CD14-positive monocyte (primary cell): Measurements from ENCODE around the gene ROR1. TPM values are rescaled to one million over a fixed set of nuclear protein-coding genes. Genes with fewer than 3 reads are reported as not detected.

ENCODE experiments used
- DNase-seq, 3 donors: peaks; one replicate each; pipeline ENCODE4 v3.0.0-alpha.2; 2011 to 2022
- H2AFZ ChIP-seq: 2 replicates; pipeline ENCODE4 v1.6.0; 2012; ENCODE audit warnings: mild to moderate bottlenecking, low read depth, low read length, inconsistent platforms; ENCODE audit not compliant: insufficient read depth, poor library complexity, severe bottlenecking
- H3K27ac ChIP-seq, 2 donors: 1 replicate in 1 of 2; 2 replicates in 1 of 2; pipeline ENCODE4 v1.5.1; 2012 to 2013; ENCODE audit warnings: low read length in 2 of 2, control low read depth in 1 of 2, inconsistent platforms in 1 of 2, low read depth in 1 of 2, mild to moderate bottlenecking in 1 of 2
- H3K27me3 ChIP-seq, 2 donors: one replicate each; pipeline versions ENCODE4 v1.6.0 to v1.6.1; 2011 to 2013; ENCODE audit warnings: low read length in 2 of 2; ENCODE audit not compliant: control insufficient read depth in 2 of 2, insufficient read depth in 2 of 2
- H3K36me3 ChIP-seq, 2 donors: replicated peaks in 1 of 2; 1 replicate in 1 of 2; 2 replicates in 1 of 2; pipeline versions ENCODE4 v1.5.1 to v1.6.1; 2012 to 2013; ENCODE audit warnings: low read length in 2 of 2, control low read depth in 1 of 2, inconsistent platforms in 1 of 2, mild to moderate bottlenecking in 1 of 2; ENCODE audit not compliant: insufficient read depth in 2 of 2, control insufficient read depth in 1 of 2
- H3K4me1 ChIP-seq, 2 donors: 1 replicate in 1 of 2; 2 replicates in 1 of 2; pipeline versions ENCODE4 v1.5.1 to v1.6.1; 2012 to 2013; ENCODE audit warnings: low read length in 2 of 2, control low read depth in 1 of 2, inconsistent platforms in 1 of 2, mild to moderate bottlenecking in 1 of 2, moderate library complexity in 1 of 2; ENCODE audit not compliant: insufficient read depth in 2 of 2, control insufficient read depth in 1 of 2
- H3K4me2 ChIP-seq: replicated peaks from 2 replicates; pipeline ENCODE3; 2012; ENCODE audit warnings: low read length, moderate library complexity, mild to moderate bottlenecking; ENCODE audit not compliant: poor library complexity, severe bottlenecking; ENCODE audit errors: extremely low read depth
- H3K4me3 ChIP-seq, 3 experiments: fragments of 200-600 bp in 1 of 3; sonication (generic) in 1 of 3; replicated peaks in 1 of 3; 1 replicate in 2 of 3; 2 replicates in 1 of 3; pipeline ENCODE4 v1.5.1; 2011 to 2013; ENCODE audit warnings: low read length in 3 of 3, mild to moderate bottlenecking in 3 of 3, control low read depth in 2 of 3, low read depth in 2 of 3, inconsistent platforms in 1 of 3, moderate library complexity in 1 of 3
- H3K79me2 ChIP-seq: 2 replicates; pipeline ENCODE4 v1.6.0; 2012; ENCODE audit warnings: mild to moderate bottlenecking, control low read depth, inconsistent platforms, low read length, moderate library complexity; ENCODE audit not compliant: insufficient read depth
- H3K9ac ChIP-seq: 2 replicates; pipeline ENCODE4 v1.6.0; 2017; ENCODE audit warnings: low read length, mild to moderate bottlenecking; ENCODE audit not compliant: insufficient read depth, poor library complexity, severe bottlenecking
- H3K9me3 ChIP-seq, 2 donors: replicated peaks in 1 of 2; 1 replicate in 1 of 2; 2 replicates in 1 of 2; pipeline versions ENCODE4 v1.5.1 to v1.6.1; 2012 to 2013; ENCODE audit warnings: low read length in 2 of 2, control low read depth in 1 of 2; ENCODE audit not compliant: control insufficient read depth in 1 of 2, insufficient read depth in 1 of 2
- H4K20me1 ChIP-seq: 2 replicates; pipeline ENCODE4 v1.6.0; 2012; ENCODE audit warnings: mild to moderate bottlenecking, low read length, control low read depth, moderate library complexity; ENCODE audit not compliant: insufficient read depth
- H3K27ac Mint-ChIP-seq, 7 donors: one replicate each; pipeline ENCODE4 v1.8.0; 2020; ENCODE audit warnings: mild to moderate bottlenecking in 7 of 7, mixed read lengths in 7 of 7, moderate library complexity in 6 of 7, inconsistent platforms in 2 of 7
- H3K27me3 Mint-ChIP-seq, 3 donors: one replicate each; pipeline ENCODE4 v1.8.0; 2021 to 2022; ENCODE audit warnings: low read depth in 3 of 3, mild to moderate bottlenecking in 3 of 3, mixed read lengths in 3 of 3, moderate library complexity in 3 of 3, inconsistent platforms in 1 of 3
- H3K36me3 Mint-ChIP-seq, 2 donors: one replicate each; pipeline ENCODE4 v1.8.0; 2020; ENCODE audit warnings: mixed read lengths in 2 of 2, inconsistent platforms in 1 of 2, mild to moderate bottlenecking in 1 of 2
- H3K4me1 Mint-ChIP-seq: one replicate; pipeline ENCODE4 v1.8.0; 2020; ENCODE audit warnings: mild to moderate bottlenecking, mixed read lengths
- H3K4me3 Mint-ChIP-seq, 2 donors: one replicate each; pipeline ENCODE4 v1.8.0; 2020; ENCODE audit warnings: mild to moderate bottlenecking in 2 of 2, mixed read lengths in 2 of 2, moderate library complexity in 1 of 2
- H3K9me3 Mint-ChIP-seq, 7 donors: one replicate each; pipeline ENCODE4 v1.8.0; 2020 to 2022; ENCODE audit warnings: mixed read lengths in 7 of 7, mild to moderate bottlenecking in 6 of 7, moderate library complexity in 6 of 7, inconsistent platforms in 2 of 7
- WGBS: methylation state at CpG from one replicate; pipeline ENCODE4 v1.1.5; 2013; ENCODE audit warnings: missing lambda C conversion rate; ENCODE audit not compliant: insufficient coverage; 5-methylcytosine and 5-hydroxymethylcytosine counted together
- intact Hi-C, 2 donors: fragments of 100-400 bp; cut with micrococcal nuclease; formaldehyde crosslinking; loops; one replicate each; pipeline versions ENCODE4 v1.15.0 to v1.15.1; 2023
- polyA plus RNA-seq, 3 donors: library from polyadenylated mRNA; depleted of rRNA in 1 of 3; unstranded in 2 of 3; stranded (reverse) in 1 of 3; fragments of 300-500 nt in 2 of 3; fragments of >200 nt in 1 of 3; fragmentation: Illumina TruSeq in 2 of 3; gene quantifications; 1 replicate in 2 of 3; 2 replicates in 1 of 3; pipeline ENCODE4 v1.2.3, GENCODE V29; 2012 to 2021
- TF ChIP-seq, protein P1 (sequence below): fragments of 200-600 bp; IDR thresholded peaks from one replicate; pipeline ENCODE4 v1.8.0; 2022; ENCODE audit warnings: antibody characterized with exemption, mild to moderate bottlenecking

The ROR1 gene
- polyA plus RNA-seq, 3 donors, result not detected

GRCh38 chr1:63935553-63935952 is 161.7 kb downstream of the ROR1 start:
- H3K36me3 Mint-ChIP-seq, result no peaks in the 10 kb centered on the region
- H3K27me3 ChIP-seq, result no peaks in the 10 kb centered on the region
- H3K27me3 Mint-ChIP-seq, result peaks cover 0 to 2% (median 0%) of the 10 kb centered on the region in 3 donors
- TF ChIP-seq, protein P1, sequence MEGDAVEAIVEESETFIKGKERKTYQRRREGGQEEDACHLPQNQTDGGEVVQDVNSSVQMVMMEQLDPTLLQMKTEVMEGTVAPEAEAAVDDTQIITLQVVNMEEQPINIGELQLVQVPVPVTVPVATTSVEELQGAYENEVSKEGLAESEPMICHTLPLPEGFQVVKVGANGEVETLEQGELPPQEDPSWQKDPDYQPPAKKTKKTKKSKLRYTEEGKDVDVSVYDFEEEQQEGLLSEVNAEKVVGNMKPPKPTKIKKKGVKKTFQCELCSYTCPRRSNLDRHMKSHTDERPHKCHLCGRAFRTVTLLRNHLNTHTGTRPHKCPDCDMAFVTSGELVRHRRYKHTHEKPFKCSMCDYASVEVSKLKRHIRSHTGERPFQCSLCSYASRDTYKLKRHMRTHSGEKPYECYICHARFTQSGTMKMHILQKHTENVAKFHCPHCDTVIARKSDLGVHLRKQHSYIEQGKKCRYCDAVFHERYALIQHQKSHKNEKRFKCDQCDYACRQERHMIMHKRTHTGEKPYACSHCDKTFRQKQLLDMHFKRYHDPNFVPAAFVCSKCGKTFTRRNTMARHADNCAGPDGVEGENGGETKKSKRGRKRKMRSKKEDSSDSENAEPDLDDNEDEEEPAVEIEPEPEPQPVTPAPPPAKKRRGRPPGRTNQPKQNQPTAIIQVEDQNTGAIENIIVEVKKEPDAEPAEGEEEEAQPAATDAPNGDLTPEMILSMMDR, result no peak
- H3K4me1 ChIP-seq, result no peaks in the 10 kb centered on the region
- no peak overlapping the region for H3K4me2 ChIP-seq
- DNase-seq, result no peak
- no CpG with 5 or more reads among the region's 1 CpG for WGBS
- H3K4me1 Mint-ChIP-seq, result peaks cover 8% of the 10 kb centered on the region
- H4K20me1 ChIP-seq, result no peaks in the 10 kb centered on the region
- H2AFZ ChIP-seq, result no peak overlapping the region
- no peak overlapping the region for H3K9ac ChIP-seq
- H3K9me3 ChIP-seq, result no peaks in the 10 kb centered on the region
- H3K27ac ChIP-seq, result no peak overlapping the region
- H3K4me3 ChIP-seq, result no peak overlapping the region
- H3K27ac Mint-ChIP-seq, result no peak overlapping the region
- no peaks in the 10 kb centered on the region for H3K36me3 ChIP-seq
- no peaks in the 10 kb centered on the region for H3K9me3 Mint-ChIP-seq
- intact Hi-C loops, result no loop called here
- no peak overlapping the region for H3K4me3 Mint-ChIP-seq
- no peaks in the 10 kb centered on the region for H3K79me2 ChIP-seq

- TF ChIP-seq, protein P1, result no peak
- Mint-ChIP-seq H3K36me3 (no peaks in the 10 kb centered on the region), H3K4me1 (peaks cover 9% of the 10 kb centered on the region), H3K27ac (no peak overlapping the region), H3K27me3 (peaks cover 0 to 2% (median 0%) of the 10 kb centered on the region in 3 donors), H3K9me3 (no peaks in the 10 kb centered on the region), H3K4me3 (no peak overlapping the region)
- no peak overlapping the region for H3K27ac ChIP-seq
- no peaks in the 10 kb centered on the region for H3K9me3 ChIP-seq
- no peaks in the 10 kb centered on the region for H3K79me2 ChIP-seq
- no peaks in the 10 kb centered on the region for H3K36me3 ChIP-seq
- H4K20me1 ChIP-seq, result no peaks in the 10 kb centered on the region
- DNase-seq, result no peak
- no peaks in the 10 kb centered on the region for H3K4me1 ChIP-seq
- H2AFZ ChIP-seq, result no peak overlapping the region
- no peak overlapping the region for H3K4me2 ChIP-seq
- no CpG with 5 or more reads among the region's 1 CpG for WGBS
- no peaks in the 10 kb centered on the region for H3K27me3 ChIP-seq
- H3K9ac ChIP-seq, result no peak overlapping the region
- intact Hi-C loops, result no loop called here
- H3K4me3 ChIP-seq, result no peak overlapping the region
Observed at GRCh38 chr1:63936276-63936675, 162.5 kb downstream of the ROR1 start.
